ENCODE measurements around the gene ITSN1. TPM values are rescaled to one million over a fixed set of nuclear protein-coding genes. Genes with fewer than 3 reads are reported as not detected.

The ITSN1 gene
- total RNA-seq, 4 donors from 2014 or later: 37.0 to 123 (median 61.1) TPM

DNA sequence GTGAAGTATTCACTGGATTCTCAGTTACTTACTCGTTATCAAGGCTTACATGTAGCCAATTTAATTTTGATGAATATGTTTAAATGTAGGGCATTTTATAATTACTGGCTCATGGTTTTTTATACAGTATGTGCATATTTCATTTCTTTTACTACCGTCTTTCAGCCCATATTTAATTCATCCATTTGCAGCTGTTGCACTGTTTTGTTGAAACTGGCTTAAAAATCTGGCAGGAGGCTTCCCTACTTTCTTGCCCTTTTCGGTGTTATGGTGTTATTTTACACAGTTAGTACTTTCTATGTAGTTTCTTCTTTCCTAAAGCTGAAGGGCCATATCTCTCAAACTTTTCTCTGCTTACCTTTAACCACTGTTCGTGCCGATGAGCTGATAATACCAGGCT lies 54.2 kb downstream of the ITSN1 start:
- no peaks in the 10 kb centered on the region for H3K9me3 ChIP-seq
- intact Hi-C loops (cut with DNase I; ENCODE audit: low total_unique reads): no loop called here
- H3K4me1 ChIP-seq: peaks cover 0 to 24% (median 0%) of the 10 kb centered on the region in 4 donors
- DNase-seq: no peak
- TF ChIP-seq POLR2A (IDR thresholded peaks at IDR 0.05): no peak
- no peak for TF ChIP-seq POLR2AphosphoS5 (IDR thresholded peaks at IDR 0.05)
- TF ChIP-seq EP300 (IDR thresholded peaks at IDR 0.05; ENCODE audit: low read depth): no peak
- TF ChIP-seq CTCF (IDR thresholded peaks at IDR 0.05): no peak
- no peak overlapping the region for H3K4me3 ChIP-seq
- no peaks in the 10 kb centered on the region for H3K36me3 ChIP-seq
- H3K27me3 ChIP-seq: no peaks in the 10 kb centered on the region
- WGBS, 2 donors (ENCODE audit: low coverage in 1 of 2): 76 to 85% methylated on average over 5 of the region's 5 CpGs
- in situ Hi-C loops (cut with MboI; ENCODE audit: low pct_ligation_motif_present in 1 of 4, low pct_unique_long_range_greater_than_20kb in 1 of 4, low sequenced_read_pairs in 3 of 4): no loop called here
- no peak overlapping the region for H3K27ac ChIP-seq

GRCh38 chr21:33698087-33698860 lies 56.0 kb downstream of the ITSN1 start:
- in situ Hi-C loops (cut with MboI; ENCODE audit: low pct_ligation_motif_present in 1 of 4, low pct_unique_long_range_greater_than_20kb in 1 of 4, low sequenced_read_pairs in 3 of 4): no loop called here
- 84 to 96% methylated on average over 3 of the region's 3 CpGs for WGBS, 2 donors (ENCODE audit: low coverage in 1 of 2)

GRCh38 chr21:33699277-33699676 lies 57.0 kb downstream of the ITSN1 start:
- in situ Hi-C loops (cut with MboI; ENCODE audit: low pct_ligation_motif_present in 1 of 4, low pct_unique_long_range_greater_than_20kb in 1 of 4, low sequenced_read_pairs in 3 of 4): no loop called here
- TF ChIP-seq POLR2AphosphoS5 (IDR thresholded peaks at IDR 0.05) (no peak), EP300 (IDR thresholded peaks at IDR 0.05; ENCODE audit: low read depth) (no peak), POLR2A (IDR thresholded peaks at IDR 0.05) (no peak), CTCF (IDR thresholded peaks at IDR 0.05) (no peak)
- H3K4me1 ChIP-seq: peaks cover 0 to 24% (median 3%) of the 10 kb centered on the region in 4 donors

More at GRCh38 chr21:33698087-33698860, 56.0 kb downstream of the ITSN1 start:
- intact Hi-C loops (cut with DNase I; ENCODE audit: low total_unique reads): no loop called here
- peaks cover 0 to 23% (median 0%) of the 10 kb centered on the region in 4 donors for H3K4me1 ChIP-seq
- H3K4me3 ChIP-seq: no peak overlapping the region
- H3K9me3 ChIP-seq: no peaks in the 10 kb centered on the region
- no peaks in the 10 kb centered on the region for H3K36me3 ChIP-seq
- no peaks in the 10 kb centered on the region for H3K27me3 ChIP-seq
- no peak for DNase-seq
- H3K27ac ChIP-seq: no peak overlapping the region
- no peak for TF ChIP-seq CTCF (IDR thresholded peaks at IDR 0.05)
- no peak for TF ChIP-seq POLR2A (IDR thresholded peaks at IDR 0.05)
- no peak for TF ChIP-seq EP300 (IDR thresholded peaks at IDR 0.05; ENCODE audit: low read depth)
- TF ChIP-seq POLR2AphosphoS5 (IDR thresholded peaks at IDR 0.05): no peak

GRCh38 chr21:33700491-33700890 lies 58.2 kb downstream of the ITSN1 start:
- no peak overlapping the region for H3K4me3 ChIP-seq
- in situ Hi-C loops (cut with MboI; ENCODE audit: low pct_ligation_motif_present in 1 of 4, low pct_unique_long_range_greater_than_20kb in 1 of 4, low sequenced_read_pairs in 3 of 4) (no loop called here), intact Hi-C loops (cut with DNase I; ENCODE audit: low total_unique reads) (no loop called here)
- H3K27me3 ChIP-seq: no peaks in the 10 kb centered on the region
- no peak for TF ChIP-seq POLR2AphosphoS5 (IDR thresholded peaks at IDR 0.05)
- no peak for TF ChIP-seq CTCF (IDR thresholded peaks at IDR 0.05)
- no peak for TF ChIP-seq POLR2A (IDR thresholded peaks at IDR 0.05)
- no peak for TF ChIP-seq EP300 (IDR thresholded peaks at IDR 0.05; ENCODE audit: low read depth)
- H3K36me3 ChIP-seq: no peaks in the 10 kb centered on the region
- WGBS, 2 donors (ENCODE audit: low coverage in 1 of 2): 88 to 100% methylated on average over 3 of the region's 3 CpGs
- peaks cover 0 to 23% (median 3%) of the 10 kb centered on the region in 4 donors for H3K4me1 ChIP-seq
- H3K27ac ChIP-seq: no peak overlapping the region
- DNase-seq: no peak
- no peaks in the 10 kb centered on the region for H3K9me3 ChIP-seq

More at GRCh38 chr21:33699277-33699676, 57.0 kb downstream of the ITSN1 start:
- no peak overlapping the region for H3K4me3 ChIP-seq
- intact Hi-C loops (cut with DNase I; ENCODE audit: low total_unique reads): no loop called here
- H3K27ac ChIP-seq: no peak overlapping the region
- H3K36me3 ChIP-seq: no peaks in the 10 kb centered on the region
- DNase-seq: no peak
- H3K9me3 ChIP-seq: no peaks in the 10 kb centered on the region
- 88 to 100% methylated on average over 1 to 2 of the region's 2 CpGs for WGBS, 2 donors (ENCODE audit: low coverage in 1 of 2)
- no peaks in the 10 kb centered on the region for H3K27me3 ChIP-seq
